Stimulated activated naive CD8-positive, alpha-beta T cell treated with anti-CD3 and anti-CD28 coated beads, Interleukin-15, Interleukin-2, amounts not matched to agents 100 U/mL and 50 U/mL, for 24 hours (primary cell): ENCODE data around the gene SYTL5.

ENCODE experiments used
- ATAC-seq: fragments of 150-1000 bp; cut with Tn5 transposase; one replicate; pipeline ENCODE4 v1.10.0; 2021
- DNase-seq: peaks from one replicate; pipeline ENCODE4 v3.0.0; 2021

SYTL5 gene

DNA sequence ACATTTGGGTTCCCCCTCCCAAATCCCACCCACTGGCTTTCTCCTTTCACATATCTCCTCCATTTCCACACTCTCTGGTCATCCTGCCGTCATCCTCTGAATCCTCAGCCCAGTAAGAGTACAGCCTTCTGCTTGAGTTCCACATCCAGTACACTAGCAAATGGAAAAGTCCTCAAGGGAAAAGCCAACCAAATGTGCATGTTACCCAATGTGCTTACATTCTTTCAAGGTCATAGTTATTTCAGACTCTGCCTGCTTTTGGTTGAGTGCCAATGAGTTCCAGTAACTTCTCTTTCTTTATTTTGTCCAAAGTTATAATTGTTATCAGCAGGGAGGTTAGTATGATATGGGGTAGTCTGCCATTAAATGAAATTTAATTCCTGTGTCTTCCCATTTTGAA is 136.3 kb downstream of the SYTL5 start:
- no peak for DNase-seq
- no peak for ATAC-seq

DNA sequence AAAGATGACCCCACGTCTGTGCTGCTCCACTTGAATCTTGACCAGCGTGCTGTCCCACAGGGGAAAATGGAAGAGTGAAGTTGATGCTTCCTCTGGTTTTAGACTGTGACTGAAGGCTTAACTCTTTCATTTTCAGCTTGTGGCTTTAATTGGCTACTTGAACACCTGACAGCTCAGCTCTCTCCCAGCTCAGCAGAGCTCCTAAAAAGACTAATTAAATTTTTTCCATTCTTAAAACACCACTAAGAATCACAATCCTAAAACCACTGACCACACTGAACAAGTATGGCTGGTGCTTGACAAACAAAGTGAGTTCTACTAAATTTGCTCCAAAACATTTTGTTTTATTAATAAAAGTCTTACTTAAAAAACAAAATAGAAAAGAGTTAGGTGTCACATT is 142.7 kb downstream of the SYTL5 start:
- DNase-seq (no peak), ATAC-seq (no peak)

DNA sequence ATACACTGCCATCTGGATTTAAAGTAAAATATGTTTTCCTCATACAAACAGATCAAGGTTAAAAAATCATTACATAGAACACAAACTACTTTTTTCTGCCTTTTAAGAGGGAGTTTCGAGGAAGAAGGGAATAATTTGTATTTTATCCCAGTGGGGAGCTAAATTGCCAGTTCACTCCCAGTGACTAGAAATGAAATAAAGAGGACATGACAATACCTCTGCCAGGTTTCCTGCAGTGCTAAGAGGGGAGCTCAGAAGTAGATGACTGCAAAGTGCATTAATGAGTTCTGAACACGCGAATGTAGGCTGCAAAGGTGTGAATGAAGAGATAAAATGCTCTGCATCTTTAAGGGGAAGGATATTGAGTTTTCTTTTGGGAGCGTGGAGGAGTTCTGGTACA is 144.6 kb downstream of the SYTL5 start:
- DNase-seq (no peak), ATAC-seq (no peak)

GRCh38 chrX:38151441-38151840 is 145.1 kb downstream of the SYTL5 start:
- no peak for ATAC-seq
- no peak for DNase-seq

DNA sequence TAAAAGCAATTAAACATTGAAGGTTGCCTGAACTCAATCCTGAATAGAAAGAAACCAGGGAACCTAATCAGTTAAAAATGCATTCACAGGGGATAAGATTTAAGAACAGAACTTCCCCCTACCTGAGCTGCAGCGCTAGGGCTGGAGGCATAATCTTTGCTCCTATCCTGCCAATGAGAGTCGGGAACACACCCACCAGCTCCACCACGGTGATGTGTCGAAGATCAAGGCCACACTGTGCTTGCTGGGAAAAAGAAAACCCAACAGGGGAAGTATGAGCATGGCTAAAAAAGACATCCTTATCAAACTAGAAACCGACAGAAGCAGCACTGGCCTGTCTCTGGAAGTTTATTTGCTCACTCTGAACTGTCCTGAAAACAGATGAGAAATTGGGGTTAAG is 148.0 kb downstream of the SYTL5 start:
- ATAC-seq (no peak), DNase-seq (no peak)

DNA sequence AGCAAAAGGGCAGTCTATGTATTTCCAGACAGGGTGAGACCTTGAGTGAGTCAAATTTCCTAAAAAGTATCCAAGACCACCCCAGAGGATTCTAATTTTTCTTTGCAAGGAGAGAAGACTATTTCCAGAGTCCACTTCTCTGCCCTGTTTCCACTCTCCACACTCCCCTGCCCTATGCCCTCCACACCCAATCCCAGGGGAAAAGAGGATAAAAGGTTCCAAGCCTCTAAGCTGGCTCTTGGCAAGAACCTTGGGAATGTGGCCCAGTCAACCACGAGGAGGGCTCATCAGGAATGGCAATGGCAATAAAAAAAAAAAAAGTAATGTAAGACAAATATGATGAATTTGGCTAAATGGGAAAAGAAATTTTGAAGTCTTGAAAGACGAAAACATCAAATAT is 148.5 kb downstream of the SYTL5 start:
- ATAC-seq (no peak), DNase-seq (no peak)

DNA sequence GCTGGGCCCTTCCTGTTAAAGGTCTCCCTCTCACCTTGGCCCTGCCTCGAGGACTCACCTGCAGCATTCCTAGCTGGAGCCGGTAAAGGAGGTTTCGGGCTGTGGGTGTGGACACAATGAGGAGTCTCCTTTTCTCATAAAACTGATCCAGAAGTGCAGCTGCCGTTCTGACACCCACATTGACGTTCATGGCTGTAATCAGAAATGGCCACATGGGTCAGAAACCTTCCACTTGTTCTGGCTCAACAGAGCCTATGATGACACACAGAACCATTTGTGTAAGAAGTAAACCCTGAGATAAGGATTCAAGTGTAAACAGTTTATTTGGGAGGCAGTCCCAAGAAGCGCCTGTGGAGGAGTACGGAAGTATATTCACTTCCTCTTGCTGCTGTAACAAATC is 150.5 kb downstream of the SYTL5 start:
- DNase-seq (no peak), ATAC-seq (no peak)

DNA sequence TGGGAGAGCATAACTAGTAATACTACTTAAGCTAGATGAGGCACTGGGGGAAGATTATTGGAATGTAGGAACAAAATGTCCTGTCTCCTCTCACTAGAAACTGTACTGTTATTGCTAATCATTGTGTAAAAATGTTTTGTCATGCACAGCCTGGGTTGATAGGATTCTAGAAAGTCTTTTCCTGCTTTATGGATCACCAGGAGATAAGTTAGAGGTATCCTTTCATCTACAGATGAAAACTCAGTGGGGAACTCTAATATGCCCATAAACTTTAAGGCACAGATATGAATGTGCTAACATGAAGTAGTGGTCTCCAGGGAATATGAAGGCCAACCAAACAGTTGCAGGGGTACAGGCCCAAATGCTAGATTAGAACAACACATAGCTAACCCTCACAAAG is 156.8 kb downstream of the SYTL5 start:
- ATAC-seq = no peak
- DNase-seq = no peak

DNA sequence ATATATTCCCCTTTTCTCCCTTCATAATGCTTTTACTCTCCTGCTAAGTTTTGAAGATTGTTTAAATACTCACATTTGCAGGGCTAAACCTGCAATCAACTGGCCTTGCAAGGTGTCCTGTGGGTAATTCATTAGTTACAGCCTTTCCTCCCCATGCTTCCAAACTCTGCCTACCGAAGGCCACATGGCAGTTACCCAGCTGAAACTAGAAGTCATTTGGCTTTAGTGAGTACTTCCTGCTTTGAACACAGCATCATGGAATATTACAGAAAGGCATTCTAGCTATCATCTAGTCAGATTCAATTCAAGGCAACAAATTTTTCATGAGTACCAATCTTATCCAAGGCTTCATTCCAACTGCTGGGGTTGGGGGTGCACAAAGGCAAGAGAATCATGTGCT is 158.7 kb downstream of the SYTL5 start:
- DNase-seq (no peak), ATAC-seq (no peak)

DNA sequence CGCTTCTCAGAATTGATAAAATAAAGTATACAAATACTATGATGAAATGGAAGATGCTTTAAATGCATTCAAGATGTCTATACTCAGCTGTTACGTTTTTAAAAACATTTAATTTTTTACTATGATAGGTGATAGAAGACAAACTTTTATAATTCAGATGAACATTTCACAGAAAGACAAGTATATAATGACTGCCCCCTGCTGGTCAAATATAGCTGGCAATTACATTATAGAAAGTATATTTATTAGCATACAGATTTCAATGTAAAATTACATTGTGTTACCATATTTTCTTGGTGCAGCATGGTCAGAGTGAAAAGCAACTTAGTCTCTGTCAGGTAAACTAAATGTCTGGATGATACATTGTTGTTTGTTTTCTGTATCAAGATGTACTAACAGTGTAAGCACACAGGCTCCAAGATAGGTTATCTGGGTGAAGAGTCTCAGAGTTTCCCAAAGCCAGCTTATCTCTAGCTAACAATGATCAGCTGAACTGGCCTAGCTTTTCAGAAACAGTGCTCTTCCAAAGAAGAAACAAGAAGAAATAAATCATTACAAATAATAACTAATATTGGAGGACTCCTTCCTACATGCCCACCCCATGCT is 160.2 kb downstream of the SYTL5 start:
- ATAC-seq = no peak
- peak; percentile 6 for DNase-seq

DNA sequence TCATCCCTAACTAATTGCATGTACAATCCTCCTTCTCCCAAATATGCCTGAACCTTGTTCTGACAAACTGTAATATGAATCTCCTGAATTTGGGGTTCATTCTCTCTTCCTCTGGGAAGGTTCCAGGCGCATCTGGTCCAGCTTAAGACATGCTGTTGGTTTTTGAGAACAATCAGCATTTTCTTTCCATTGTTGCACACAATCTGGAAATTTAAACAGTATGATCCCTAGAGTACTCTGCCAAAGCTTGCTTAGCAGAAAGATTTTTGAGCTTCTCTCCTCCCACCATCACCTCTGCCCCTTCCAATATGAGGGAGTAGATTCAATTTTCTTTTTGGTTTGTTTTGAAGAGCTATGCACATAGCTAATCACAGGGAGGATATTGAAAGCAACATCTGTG is 164.2 kb downstream of the SYTL5 start:
- ATAC-seq = no peak
- DNase-seq = no peak

- DNase-seq = no peak
- no peak for ATAC-seq
Measured at GRCh38 chrX:38172596-38172995, 166.2 kb downstream of the SYTL5 start.

- ATAC-seq (no peak), DNase-seq (peak; percentile 3)
Measured at GRCh38 chrX:38175139-38175538, 168.8 kb downstream of the SYTL5 start.

- ATAC-seq (no peak), DNase-seq (no peak)
Measured at GRCh38 chrX:38178396-38178795, 172.0 kb downstream of the SYTL5 start.
